GM12873 (cell line): ENCODE data around the gene AP4M1.

Experiments used
- CTCF ChIP-seq: IDR thresholded peaks from 2 replicates; pipeline ENCODE4 v1.5.1; 2012; ENCODE audit warnings: low read depth, mild to moderate bottlenecking, moderate library complexity, low read length, control low read depth; ENCODE audit not compliant: insufficient read depth; ENCODE audit errors: missing control alignments

Gene AP4M1

GRCh38 chr7:100093054-100093453 is 8.4 kb upstream of the AP4M1 start:
- TF ChIP-seq CTCF, result no peak

GRCh38 chr7:100093498-100093897 is 7.9 kb upstream of the AP4M1 start:
- no peak for TF ChIP-seq CTCF

GRCh38 chr7:100093925-100094486 is 7.4 kb upstream of the AP4M1 start:
- no peak for TF ChIP-seq CTCF

- TF ChIP-seq CTCF, result no peak
Measured at GRCh38 chr7:100095289-100095688, 6.2 kb upstream of the AP4M1 start.

- TF ChIP-seq CTCF, result no peak
Measured at GRCh38 chr7:100095704-100096103, 5.7 kb upstream of the AP4M1 start.

GRCh38 chr7:100098913-100099312 is 2.5 kb upstream of the AP4M1 start:
- no peak for TF ChIP-seq CTCF

- TF ChIP-seq CTCF, result no peak
Measured at GRCh38 chr7:100099452-100099851, 2.0 kb upstream of the AP4M1 start.

- no peak for TF ChIP-seq CTCF
Measured at GRCh38 chr7:100100420-100101015, 925 bp upstream of the AP4M1 start.
